Keratinocyte (primary cell): Measurements from ENCODE around the gene P4HB. TPM values are rescaled to one million over a fixed set of nuclear protein-coding genes. Genes with fewer than 3 reads are reported as not detected.

ENCODE experiments used
- DNase-seq: peaks from one replicate; pipeline ENCODE4 v3.0.0-alpha.2; 2011; ENCODE audit warnings: low read depth, missing footprints, low spot score
- FAIRE-seq: peaks from 2 replicates; lab custom pipeline; 2011; peaks lifted over from hg19 to GRCh38; lab: Jason Lieb, UNC
- H2AFZ ChIP-seq: 2 replicates; pipeline ENCODE4 v1.6.0; 2012; ENCODE audit warnings: low read length, control low read depth, inconsistent platforms; ENCODE audit not compliant: control insufficient read depth
- H3K27ac ChIP-seq: 2 replicates; pipeline ENCODE4 v1.5.1; 2011; ENCODE audit warnings: low read length; ENCODE audit not compliant: control insufficient read depth, insufficient read depth
- H3K27me3 ChIP-seq: 3 replicates; pipeline ENCODE4 v1.6.0; 2011; ENCODE audit warnings: low read length; ENCODE audit not compliant: control insufficient read depth, insufficient read depth; ENCODE audit errors: extremely low read depth
- H3K36me3 ChIP-seq, 2 experiments: 2 replicates in 1 of 2; 3 replicates in 1 of 2; pipeline ENCODE4 v1.5.1; 2011; ENCODE audit warnings: low read length in 2 of 2, mild to moderate bottlenecking in 1 of 2; ENCODE audit not compliant: control insufficient read depth in 2 of 2, insufficient read depth in 2 of 2; ENCODE audit errors: extremely low read depth in 1 of 2
- H3K4me1 ChIP-seq: 3 replicates; pipeline ENCODE4 v1.5.1; 2011; ENCODE audit warnings: low read length; ENCODE audit not compliant: control insufficient read depth, insufficient read depth; ENCODE audit errors: extremely low read depth
- H3K4me2 ChIP-seq: 3 replicates; pipeline ENCODE4 v1.6.0; 2011; ENCODE audit warnings: low read depth, low read length; ENCODE audit not compliant: control insufficient read depth, insufficient read depth; ENCODE audit errors: extremely low read depth
- H3K4me3 ChIP-seq, 3 experiments: fragments of 200-600 bp in 1 of 3; sonication (generic) in 1 of 3; 2 replicates in 2 of 3; 3 replicates in 1 of 3; pipeline ENCODE4 v1.5.1; 2011 to 2016; ENCODE audit warnings: low read length in 3 of 3, mild to moderate bottlenecking in 3 of 3, control low read depth in 2 of 3, inconsistent platforms in 1 of 3, low read depth in 1 of 3, mixed read lengths in 1 of 3, mixed run types in 1 of 3, moderate library complexity in 1 of 3; ENCODE audit not compliant: control insufficient read depth in 2 of 3, insufficient read depth in 2 of 3; ENCODE audit errors: extremely low read depth in 1 of 3
- H3K79me2 ChIP-seq: 2 replicates; pipeline ENCODE4 v1.6.0; 2012; ENCODE audit warnings: low read length; ENCODE audit not compliant: control insufficient read depth, insufficient read depth
- H3K9ac ChIP-seq: 3 replicates; pipeline ENCODE4 v1.6.0; 2011; ENCODE audit warnings: low read length; ENCODE audit not compliant: control insufficient read depth, insufficient read depth; ENCODE audit errors: extremely low read depth
- H3K9me1 ChIP-seq: 3 replicates; pipeline ENCODE4 v1.6.0; 2011; ENCODE audit warnings: low read length; ENCODE audit not compliant: control insufficient read depth, insufficient read depth; ENCODE audit errors: extremely low read depth
- H3K9me3 ChIP-seq: 2 replicates; pipeline ENCODE4 v1.5.1; 2012; ENCODE audit warnings: low read depth, low read length; ENCODE audit not compliant: control insufficient read depth
- H4K20me1 ChIP-seq: 3 replicates; pipeline ENCODE4 v1.6.0; 2011; ENCODE audit warnings: low read length; ENCODE audit not compliant: control insufficient read depth, insufficient read depth; ENCODE audit errors: extremely low read depth
- CTCF ChIP-seq, 3 experiments: IDR thresholded peaks in 1 of 3; conservative IDR thresholded peaks in 1 of 3; optimal IDR thresholded peaks in 1 of 3; 2 replicates in 2 of 3; 3 replicates in 1 of 3; pipeline versions ENCODE3 to v1.5.1; 2011; ENCODE audit warnings: low read length in 3 of 3, mild to moderate bottlenecking in 3 of 3, moderate library complexity in 2 of 3, control low read depth in 1 of 3, inconsistent platforms in 1 of 3; ENCODE audit not compliant: insufficient read depth in 2 of 3; ENCODE audit errors: extremely low read depth in 1 of 3
- EZH2 ChIP-seq: IDR thresholded peaks from one replicate; pipeline ENCODE4 v1.6.1; 2012; ENCODE audit warnings: inconsistent platforms, mild to moderate bottlenecking, low read length, moderate library complexity
- dilution Hi-C: fragments of 300-500 bp; cut with MboI; formaldehyde crosslinking; loops from one replicate; pipeline ENCODE4 v1.7.0; 2020; ENCODE audit warnings: low sequenced_read_pairs; ENCODE audit not compliant: extremely low pct_ligation_motif_present
- polyA plus RNA-seq, 5 experiments: library from polyadenylated mRNA; depleted of rRNA in 3 of 5; stranded (reverse) in 3 of 5; stranded (forward) in 1 of 5; unstranded in 1 of 5; fragments of >200 nt; gene quantifications; 1 replicate in 1 of 5; 2 replicates in 3 of 5; 3 replicates in 1 of 5; pipeline versions ENCODE4 v1.2.1 to v1.2.3, GENCODE V29; 2011 to 2012; ENCODE audit warnings: missing spikeins in 2 of 5, low read depth in 1 of 5, low replicate concordance in 1 of 5

P4HB gene
- polyA plus RNA-seq, 1 donor (not counting 4 experiments of a cell fraction or from before 2014, with no cell fraction given): 149 TPM

GRCh38 chr17:81810476-81810875, 49.9 kb downstream of the P4HB start:
- H3K27me3 ChIP-seq: peaks cover 35% of the 10 kb centered on the region
- no peaks in the 10 kb centered on the region for H3K36me3 ChIP-seq
- no peaks in the 10 kb centered on the region for H4K20me1 ChIP-seq
- TF ChIP-seq CTCF (optimal IDR thresholded peaks at IDR 0.05 in 1 of 3, IDR thresholded peaks at IDR 0.05 in 1 of 3, conservative IDR thresholded peaks at IDR 0.05 in 1 of 3; ENCODE audit: extremely low read depth in 1 of 3, insufficient read depth in 2 of 3, low read length in 3 of 3): no peak
- TF ChIP-seq EZH2: no peak
- H2AFZ ChIP-seq: no peak overlapping the region
- no peak for DNase-seq
- H3K79me2 ChIP-seq: no peaks in the 10 kb centered on the region
- H3K9ac ChIP-seq: no peak overlapping the region
- H3K4me2 ChIP-seq: no peak overlapping the region
- H3K9me3 ChIP-seq: no peaks in the 10 kb centered on the region
- no peak overlapping the region for H3K27ac ChIP-seq
- no peaks in the 10 kb centered on the region for H3K9me1 ChIP-seq
- dilution Hi-C loops: no loop called here
- H3K4me3 ChIP-seq: no peak overlapping the region
- FAIRE-seq: no peak
- H3K4me1 ChIP-seq: no peaks in the 10 kb centered on the region

- Histone ChIP-seq H3K4me1 (no peaks in the 10 kb centered on the region), H3K36me3 (no peaks in the 10 kb centered on the region), H3K79me2 (no peaks in the 10 kb centered on the region), H3K9me1 (no peaks in the 10 kb centered on the region), H3K27ac (no peak overlapping the region), H2AFZ (no peak overlapping the region), H3K9me3 (no peaks in the 10 kb centered on the region), H3K9ac (no peak overlapping the region), H3K4me3 (no peak overlapping the region), H4K20me1 (no peaks in the 10 kb centered on the region), H3K27me3 (peaks cover 42% of the 10 kb centered on the region), H3K4me2 (no peak overlapping the region)
- no peak for TF ChIP-seq EZH2
- TF ChIP-seq CTCF (optimal IDR thresholded peaks at IDR 0.05 in 1 of 3, IDR thresholded peaks at IDR 0.05 in 1 of 3, conservative IDR thresholded peaks at IDR 0.05 in 1 of 3; ENCODE audit: extremely low read depth in 1 of 3, insufficient read depth in 2 of 3, low read length in 3 of 3): no peak
- dilution Hi-C loops: no loop called here
- DNase-seq: no peak
- no peak for FAIRE-seq
Observed at GRCh38 chr17:81809556-81809998, 50.8 kb downstream of the P4HB start.
